Measurements from ENCODE around the gene BPGM. TPM values are rescaled to one million over a fixed set of nuclear protein-coding genes. Genes with fewer than 3 reads are reported as not detected.

BPGM gene
- total and polyA plus RNA-seq, 9 of the 15 experiments (the other 6 are each of a cell fraction or from before 2014, with no cell fraction given), result 14.1 to 46.1 (median 21.2) TPM

GRCh38 chr7:134696261-134696660, 49.6 kb downstream of the BPGM start:
- ATAC-seq (peak; percentile 45), DNase-seq (ENCODE audit: extremely low read depth in 1 of 4, low spot score in 3 of 4) (no peak), FAIRE-seq (no peak)
- H3K4me1 ChIP-seq (replicated peaks in 1 of 2; ENCODE audit: control insufficient read depth in 2 of 2, insufficient read depth in 2 of 2, low read length in 2 of 2), result no peaks in the 10 kb centered on the region
- 1% methylated on average over 5 of the region's 5 CpGs for WGBS (ENCODE audit: insufficient coverage, low coverage, missing lambda C conversion rate)
- H3K9me3 ChIP-seq (replicated peaks; ENCODE audit: control insufficient read depth, insufficient read depth, low read depth, low read length), result no peaks in the 10 kb centered on the region
- no TSS peak for BruUV-seq (replicated peaks)
- CTCF ChIA-PET (ENCODE audit: low intra/inter-chr PET ratio), result interaction anchor here (0.6 kb wide), 3 partner anchors 56 to 196 kb away, joined by 3 read pairs; no protein-coding TSS in a partner anchor
- H3K27ac ChIP-seq (ENCODE audit: extremely low read depth, low read depth, low read length), result no peak overlapping the region
- in situ Hi-C loops (cut with MboI), result no loop called here
- H3K4me3 ChIP-seq, result no peak overlapping the region
- H3K9ac ChIP-seq (ENCODE audit: insufficient read depth in 1 of 2, low read depth in 2 of 2, low read length in 2 of 2), result no peak overlapping the region
- H3K79me2 ChIP-seq (ENCODE audit: control insufficient read depth, insufficient read depth, low read length), result no peaks in the 10 kb centered on the region
- H4K20me1 ChIP-seq (replicated peaks; ENCODE audit: control insufficient read depth, insufficient read depth, low read length), result no peaks in the 10 kb centered on the region
- intact Hi-C loops (cut with micrococcal nuclease), result no loop called here
- H2AFZ ChIP-seq (ENCODE audit: low read depth, low read length), result no peak overlapping the region
- no peaks in the 10 kb centered on the region for H3K9me1 ChIP-seq (ENCODE audit: control insufficient read depth, insufficient read depth, low read length)
- TF ChIP-seq IRF9 (tag; IDR thresholded peaks at IDR 0.05), result no peak
- TF ChIP-seq CCAR2 (IDR thresholded peaks at IDR 0.05; ENCODE audit: low read depth, low read length), result no peak
- TF ChIP-seq DNMT1 (IDR thresholded peaks at IDR 0.05), result no peak
- H3K27me3 ChIP-seq (ENCODE audit: control insufficient read depth in 2 of 2, insufficient read depth in 2 of 2, low read length in 2 of 2), result peaks cover 30 to 51% of the 10 kb centered on the region in 2 experiments
- H3K4me2 ChIP-seq (ENCODE audit: insufficient read depth, low read length), result no peak overlapping the region
- no peaks in the 10 kb centered on the region for H3K36me3 ChIP-seq (ENCODE audit: control insufficient read depth, insufficient read depth, low read length)
- POLR2A ChIA-PET, result interaction anchor here (0.9 to 1.0 kb wide), 2 partner anchors 11 to 70 kb away, joined by 4 read pairs; no protein-coding TSS in a partner anchor

GRCh38 chr7:134697205-134697886, 50.7 kb downstream of the BPGM start:
- in situ Hi-C loops (cut with MboI) (no loop called here), intact Hi-C loops (cut with micrococcal nuclease) (no loop called here)
- Histone ChIP-seq H3K9me3 (replicated peaks; ENCODE audit: control insufficient read depth, insufficient read depth, low read depth, low read length) (no peaks in the 10 kb centered on the region), H4K20me1 (replicated peaks; ENCODE audit: control insufficient read depth, insufficient read depth, low read length) (0 out of 2 replicates have a peak, but pooled peaks cover 4% of the 10 kb centered on the region), H3K4me3 (no peak overlapping the region), H3K9ac (ENCODE audit: insufficient read depth in 1 of 2, low read depth in 2 of 2, low read length in 2 of 2) (no peak overlapping the region), H2AFZ (ENCODE audit: low read depth, low read length) (no peak overlapping the region), H3K9me1 (ENCODE audit: control insufficient read depth, insufficient read depth, low read length) (no peaks in the 10 kb centered on the region), H3K79me2 (ENCODE audit: control insufficient read depth, insufficient read depth, low read length) (no peaks in the 10 kb centered on the region), H3K27ac (ENCODE audit: extremely low read depth, low read depth, low read length) (no peak overlapping the region), H3K27me3 (ENCODE audit: control insufficient read depth in 2 of 2, insufficient read depth in 2 of 2, low read length in 2 of 2) (peaks cover 41 to 55% of the 10 kb centered on the region in 2 experiments), H3K4me2 (ENCODE audit: insufficient read depth, low read length) (no peak overlapping the region), H3K36me3 (ENCODE audit: control insufficient read depth, insufficient read depth, low read length) (no peaks in the 10 kb centered on the region), H3K4me1 (replicated peaks in 1 of 2; ENCODE audit: control insufficient read depth in 2 of 2, insufficient read depth in 2 of 2, low read length in 2 of 2) (no peaks in the 10 kb centered on the region)
- FAIRE-seq, result no peak
- no TSS peak for BruUV-seq (replicated peaks)
- CTCF ChIA-PET (ENCODE audit: low intra/inter-chr PET ratio), result interaction anchor here (1.4 kb wide), 1 partner anchor 64 kb away, joined by 4 read pairs; no protein-coding TSS in a partner anchor
- POLR2A ChIA-PET, result interaction anchor here (0.7 kb wide), 1 partner anchor 35 kb away, joined by 3 read pairs; no protein-coding TSS in a partner anchor
- WGBS (ENCODE audit: insufficient coverage, low coverage, missing lambda C conversion rate), result 4% methylated on average over 3 of the region's 3 CpGs
- no peak for ATAC-seq
- TF ChIP-seq SIRT6 (IDR thresholded peaks at IDR 0.05; ENCODE audit: low read depth, low read length) (no peak), FOXP1 (CRISPR knock-in tag; IDR thresholded peaks at IDR 0.05) (no peak), ZNF695 (CRISPR knock-in tag; IDR thresholded peaks at IDR 0.05) (no peak), NFIC (IDR thresholded peaks at IDR 0.05) (peak; percentile 58), ZNF586 (CRISPR knock-in tag; conservative IDR thresholded peaks at IDR 0.05) (no peak), RBFOX2 (IDR thresholded peaks at IDR 0.05; ENCODE audit: low read depth, low read length) (no peak), NCOA4 (IDR thresholded peaks at IDR 0.05; ENCODE audit: partially characterized antibody) (no peak)
- TF ChIP-seq, protein P1, sequence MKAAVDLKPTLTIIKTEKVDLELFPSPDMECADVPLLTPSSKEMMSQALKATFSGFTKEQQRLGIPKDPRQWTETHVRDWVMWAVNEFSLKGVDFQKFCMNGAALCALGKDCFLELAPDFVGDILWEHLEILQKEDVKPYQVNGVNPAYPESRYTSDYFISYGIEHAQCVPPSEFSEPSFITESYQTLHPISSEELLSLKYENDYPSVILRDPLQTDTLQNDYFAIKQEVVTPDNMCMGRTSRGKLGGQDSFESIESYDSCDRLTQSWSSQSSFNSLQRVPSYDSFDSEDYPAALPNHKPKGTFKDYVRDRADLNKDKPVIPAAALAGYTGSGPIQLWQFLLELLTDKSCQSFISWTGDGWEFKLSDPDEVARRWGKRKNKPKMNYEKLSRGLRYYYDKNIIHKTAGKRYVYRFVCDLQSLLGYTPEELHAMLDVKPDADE (conservative IDR thresholded peaks at IDR 0.05; ENCODE audit: control insufficient read depth, low read depth, low read length), result no peak
- DNase-seq (ENCODE audit: extremely low read depth in 1 of 4, low spot score in 3 of 4), result no peak

Measured in K562 (cell line).